Mucosa of descending colon (tissue), 3 donors: Measurements from ENCODE around the gene LORICRIN. TPM values are rescaled to one million over a fixed set of nuclear protein-coding genes. Genes with fewer than 3 reads are reported as not detected.

Source experiments
- ATAC-seq: fragments of 200-7000 bp; cut with Tn5 transposase; one replicate; pipeline ENCODE4 v1.9.1; 2020; ENCODE audit warnings: mild to moderate bottlenecking, moderate library complexity
- DNase-seq, 3 donors: peaks; one replicate each; pipeline ENCODE4 v3.0.0-alpha.2; 2020
- H3K36me3 ChIP-seq: fragments of 200-600 bp; one replicate; pipeline ENCODE4 v1.8.0; 2021; ENCODE audit warnings: low read depth, mild to moderate bottlenecking
- H3K4me1 ChIP-seq: fragments of 200-600 bp; one replicate; pipeline ENCODE4 v1.8.0; 2021; ENCODE audit warnings: low read depth, mild to moderate bottlenecking
- H3K4me3 ChIP-seq: fragments of 200-600 bp; one replicate; pipeline ENCODE4 v1.8.0; 2021; ENCODE audit warnings: mild to moderate bottlenecking
- H3K9me3 ChIP-seq: fragments of 200-600 bp; one replicate; pipeline ENCODE4 v1.8.0; 2021; ENCODE audit warnings: mild to moderate bottlenecking
- intact Hi-C, 2 donors: fragments of 100-400 bp; cut with DNase I in 1 of 2; cut with micrococcal nuclease in 1 of 2; formaldehyde crosslinking; loops; one replicate each; pipeline versions ENCODE4 v1.11.0 to v1.11.1; 2022; cut with DNase I, micrococcal nuclease
- total RNA-seq, 3 donors: library from RNA; stranded (reverse); fragmentation: NEBNext Ultra II Directional in 2 of 3; extraction: Animal tissue kit (Norgen Biotek cat#: 25700) in 2 of 3; gene quantifications; one replicate each; pipeline versions ENCODE4 v1.2.1 to v1.2.4, GENCODE V29; 2021 to 2023
- TF ChIP-seq, protein P1 (sequence below): fragments of 200-600 bp; IDR thresholded peaks from one replicate; pipeline ENCODE4 v1.8.0; 2022; ENCODE audit warnings: antibody characterized with exemption, mild to moderate bottlenecking
- donor health status: DM: no; HTN: no; CAD: no; lungs with moderate emphysema.
- donor health status: DM: no; HTN: no; CAD: no.
- donor health status: DM: no; HTN: yes; CAD: no.

Gene LORICRIN
- total RNA-seq, 3 donors from 2014 or later, result not detected

GRCh38 chr1:153292740-153293479 lies 33.4 kb downstream of the LORICRIN start:
- no peak for ATAC-seq
- Histone ChIP-seq H3K9me3 (no peaks in the 10 kb centered on the region), H3K36me3 (no peaks in the 10 kb centered on the region), H3K4me1 (no peaks in the 10 kb centered on the region), H3K4me3 (no peak overlapping the region)
- intact Hi-C loops, result no loop called here
- no peak for DNase-seq
- TF ChIP-seq, protein P1, sequence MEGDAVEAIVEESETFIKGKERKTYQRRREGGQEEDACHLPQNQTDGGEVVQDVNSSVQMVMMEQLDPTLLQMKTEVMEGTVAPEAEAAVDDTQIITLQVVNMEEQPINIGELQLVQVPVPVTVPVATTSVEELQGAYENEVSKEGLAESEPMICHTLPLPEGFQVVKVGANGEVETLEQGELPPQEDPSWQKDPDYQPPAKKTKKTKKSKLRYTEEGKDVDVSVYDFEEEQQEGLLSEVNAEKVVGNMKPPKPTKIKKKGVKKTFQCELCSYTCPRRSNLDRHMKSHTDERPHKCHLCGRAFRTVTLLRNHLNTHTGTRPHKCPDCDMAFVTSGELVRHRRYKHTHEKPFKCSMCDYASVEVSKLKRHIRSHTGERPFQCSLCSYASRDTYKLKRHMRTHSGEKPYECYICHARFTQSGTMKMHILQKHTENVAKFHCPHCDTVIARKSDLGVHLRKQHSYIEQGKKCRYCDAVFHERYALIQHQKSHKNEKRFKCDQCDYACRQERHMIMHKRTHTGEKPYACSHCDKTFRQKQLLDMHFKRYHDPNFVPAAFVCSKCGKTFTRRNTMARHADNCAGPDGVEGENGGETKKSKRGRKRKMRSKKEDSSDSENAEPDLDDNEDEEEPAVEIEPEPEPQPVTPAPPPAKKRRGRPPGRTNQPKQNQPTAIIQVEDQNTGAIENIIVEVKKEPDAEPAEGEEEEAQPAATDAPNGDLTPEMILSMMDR, result no peak

DNA sequence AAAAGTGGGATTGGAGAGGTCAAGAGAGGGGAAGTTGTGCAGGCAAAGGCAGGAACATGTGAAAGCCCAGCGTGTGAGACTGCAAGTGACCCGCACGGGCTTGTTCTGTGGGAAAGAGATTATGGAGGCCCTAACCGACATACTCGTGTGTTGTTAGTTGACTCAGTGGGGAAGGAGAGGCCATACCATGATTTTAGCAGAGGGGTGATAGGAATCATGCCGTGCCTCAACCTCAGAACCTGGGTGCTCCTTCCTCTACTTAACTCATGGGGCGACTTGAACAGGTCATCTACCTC lies 33.9 kb downstream of the LORICRIN start:
- DNase-seq, result no peak

GRCh38 chr1:153293851-153294250 lies 34.4 kb downstream of the LORICRIN start:
- no peak for DNase-seq
- H3K9me3 ChIP-seq, result no peaks in the 10 kb centered on the region
- intact Hi-C loops, result no loop called here

More for the DNA sequence above, 33.9 kb downstream of the LORICRIN start:
- Histone ChIP-seq H3K4me1 (no peaks in the 10 kb centered on the region), H3K4me3 (no peak overlapping the region), H3K36me3 (no peaks in the 10 kb centered on the region), H3K9me3 (no peaks in the 10 kb centered on the region)
- no peak for ATAC-seq
- intact Hi-C loops, result no loop called here
- TF ChIP-seq, protein P1, result no peak

DNA sequence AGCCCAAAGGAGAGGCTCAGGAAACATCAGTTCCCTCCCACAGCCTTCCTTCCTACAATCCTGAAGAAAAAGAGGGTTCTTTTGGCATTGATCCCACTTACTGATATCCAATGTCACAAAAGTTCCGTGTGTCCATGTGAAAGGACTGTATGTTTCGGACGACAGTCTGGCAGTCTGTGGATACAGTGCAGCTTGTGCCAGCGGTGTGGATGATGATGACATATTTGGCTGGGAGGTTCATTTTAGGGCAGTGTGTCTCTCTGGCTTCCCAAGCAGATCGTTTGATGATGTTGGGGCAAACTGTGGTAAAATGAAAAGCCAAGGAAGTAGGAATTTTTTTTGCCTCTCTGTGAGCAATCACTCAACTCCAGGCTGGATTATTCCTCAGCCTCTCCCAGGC lies 42.8 kb downstream of the LORICRIN start:
- H3K9me3 ChIP-seq, result no peaks in the 10 kb centered on the region
- H3K4me3 ChIP-seq, result no peak overlapping the region
- no peaks in the 10 kb centered on the region for H3K36me3 ChIP-seq
- H3K4me1 ChIP-seq, result no peaks in the 10 kb centered on the region
- intact Hi-C loops, result no loop called here
- TF ChIP-seq, protein P1, result no peak
- DNase-seq (no peak), ATAC-seq (no peak)

More at GRCh38 chr1:153293851-153294250, 34.4 kb downstream of the LORICRIN start:
- TF ChIP-seq, protein P1, result no peak
- ATAC-seq, result no peak
- no peaks in the 10 kb centered on the region for H3K4me1 ChIP-seq
- H3K4me3 ChIP-seq, result no peak overlapping the region
- H3K36me3 ChIP-seq, result no peaks in the 10 kb centered on the region

- Histone ChIP-seq H3K4me1 (no peaks in the 10 kb centered on the region), H3K9me3 (no peaks in the 10 kb centered on the region), H3K4me3 (no peak overlapping the region), H3K36me3 (no peaks in the 10 kb centered on the region)
- no peak for ATAC-seq
- intact Hi-C loops, result no loop called here
- TF ChIP-seq, protein P1, result no peak
- DNase-seq, result no peak
These were observed 46.2 kb downstream of the LORICRIN start for GRCh38 chr1:153305682-153306081.
